Lung (tissue), 16 donors: ENCODE results near the gene TNFSF8. TPM values are rescaled to one million over a fixed set of nuclear protein-coding genes. Genes with fewer than 3 reads are reported as not detected.
A peak's percentile ranks its signal among the peaks of the same experiment; 100 is the strongest.

Experiments used
- ATAC-seq: fragments of 200-7000 bp; cut with Tn5 transposase; one replicate; pipeline ENCODE4 v1.9.1; 2020; ENCODE audit warnings: moderate number of reproducible peaks; ENCODE audit not compliant: insufficient read depth, low FRiP score
- DNase-seq, 3 donors: peaks; one replicate each; pipeline ENCODE4 v3.0.0-alpha.2; 2013 to 2017
- H3K27ac ChIP-seq, 2 donors: one replicate each; pipeline ENCODE4 v1.5.1; 2013; ENCODE audit warnings: mild to moderate bottlenecking in 2 of 2, moderate library complexity in 2 of 2, control low read depth in 1 of 2, inconsistent platforms in 1 of 2, low read depth in 1 of 2, low read length in 1 of 2
- H3K27me3 ChIP-seq, 3 donors: one replicate each; pipeline ENCODE4 v1.5.1; 2013; ENCODE audit warnings: low read length in 2 of 3; ENCODE audit not compliant: control insufficient read depth in 3 of 3, insufficient read depth in 3 of 3
- H3K36me3 ChIP-seq, 4 donors: one replicate each; pipeline ENCODE4 v1.5.1; 2013; ENCODE audit warnings: low read length in 4 of 4, mild to moderate bottlenecking in 1 of 4, moderate library complexity in 1 of 4; ENCODE audit not compliant: control insufficient read depth in 4 of 4, insufficient read depth in 4 of 4
- H3K4me1 ChIP-seq, 5 donors: one replicate each; pipeline ENCODE4 v1.5.1; 2013; ENCODE audit warnings: low read length in 5 of 5, mild to moderate bottlenecking in 2 of 5, moderate library complexity in 1 of 5; ENCODE audit not compliant: control insufficient read depth in 5 of 5, insufficient read depth in 5 of 5
- H3K4me3 ChIP-seq: one replicate; pipeline ENCODE4 v1.5.1; 2013; ENCODE audit warnings: mild to moderate bottlenecking, control low read depth, moderate library complexity
- H3K9ac ChIP-seq, 2 donors: one replicate each; pipeline ENCODE4 v1.5.1; 2013; ENCODE audit warnings: low read length in 2 of 2, control low read depth in 1 of 2; ENCODE audit not compliant: insufficient read depth in 1 of 2
- H3K9me3 ChIP-seq, 4 donors: one replicate each; pipeline ENCODE4 v1.5.1; 2013; ENCODE audit warnings: low read length in 3 of 4, mild to moderate bottlenecking in 1 of 4, moderate library complexity in 1 of 4; ENCODE audit not compliant: control insufficient read depth in 4 of 4, insufficient read depth in 3 of 4
- CTCF ChIP-seq: IDR thresholded peaks from 2 replicates; pipeline ENCODE4 v1.5.1; 2012; ENCODE audit warnings: mild to moderate bottlenecking; ENCODE audit errors: control extremely low read depth, extremely low read depth
- WGBS, 2 donors: extraction: QIAGEN DNeasy Blood & Tissue Kit; methylation state at CpG; one replicate each; pipeline ENCODE4 v1.1.7; 2013; 5-methylcytosine and 5-hydroxymethylcytosine counted together
- long read RNA-seq, 5 donors: transcript quantifications; one replicate each; lab custom pipeline, GENCODE V29; 2026
- polyA plus RNA-seq, 2 donors: library from polyadenylated mRNA; stranded (reverse); fragments of 200-250 nt; gene quantifications; one replicate each; pipeline ENCODE4 v1.2.1, GENCODE V29; 2013
- total RNA-seq, 2 donors: library from RNA; depleted of rRNA in 1 of 2; stranded (reverse); fragments of >200 nt in 1 of 2; gene quantifications; one replicate each; pipeline ENCODE4 v1.2.1, GENCODE V29; 2014 to 2021
- donor health status: control.
- donor health status: control.
- donor health status: Bipolar disorder and iron deficiency.
- donor health status: healthy.
- donor health status: DM: yes; HTN: yes; CAD: no.

The TNFSF8 gene
- total RNA-seq = 1 to 10 TPM; 1.9 to 8.7 TPM
- 1 to 10 TPM in 1 of 2 donors, under 1 TPM in 1; 0.61 to 7.7 TPM for polyA plus RNA-seq
- long read RNA-seq, donor 1, transcript TNFSF8-201 (4 exons, 1,906 nt) = major isoform, 5 of 6 reads
- long read RNA-seq, donor 1, partial matches to known transcripts = 0 of 6 reads
- long read RNA-seq, donor 1, other reads (novel, unspliced or antisense) = 0 of 6 reads
- long read RNA-seq, donor 2, partial matches to known transcripts = 0 of 1 reads
- long read RNA-seq, donor 2, other reads (novel, unspliced or antisense) = 0 of 1 reads
- long read RNA-seq, donor 3, partial matches to known transcripts = 0 of 1 reads
- long read RNA-seq, donor 3, other reads (novel, unspliced or antisense) = 0 of 1 reads
- long read RNA-seq, donor 4, partial matches to known transcripts = 0 of 2 reads
- long read RNA-seq, donor 4, other reads (novel, unspliced or antisense) = 0 of 2 reads
- long read RNA-seq, donor 5 = 0 reads

GRCh38 chr9:114930056-114930812 is at the start of gene TNFSF8:
TNFSF8 (minus strand) TSS chr9:114930591; CDS start chr9:114930303, 288 bp downstream.
- H3K27ac ChIP-seq = peak within 1 kb of the TSS in 1 of 2 donors; percentile 47
- ATAC-seq = peak; percentile 58
- no peak within 1 kb of the TSS for H3K9ac ChIP-seq
- no peaks in the 10 kb centered on the region for H3K9me3 ChIP-seq
- 25 to 59% methylated on average over 24 of the region's 24 CpGs for WGBS, 2 donors
- no peak within 1 kb of the TSS for H3K4me3 ChIP-seq
- TF ChIP-seq CTCF = no peak
- no peaks in the 10 kb centered on the region for H3K27me3 ChIP-seq
- H3K4me1 ChIP-seq = peaks cover 0 to 34% (median 11%) of the 10 kb centered on the region in 5 donors
- peak in 2 of 3 donors; percentile 46 to 52 for DNase-seq
- no peaks in the 10 kb centered on the region for H3K36me3 ChIP-seq

- no peak for ATAC-seq
- no peak for TF ChIP-seq CTCF
- Histone ChIP-seq H3K9ac (no peak overlapping the region), H3K27me3 (no peaks in the 10 kb centered on the region), H3K27ac (no peak overlapping the region), H3K36me3 (no peaks in the 10 kb centered on the region), H3K4me3 (no peak overlapping the region), H3K9me3 (no peaks in the 10 kb centered on the region), H3K4me1 (peaks cover 0 to 10% (median 0%) of the 10 kb centered on the region in 5 donors)
- 57 to 77% methylated on average over 2 of the region's 2 CpGs for WGBS, 2 donors
- no peak for DNase-seq
Observed at GRCh38 chr9:114973216-114973615, 42.8 kb upstream of the TNFSF8 start.

GRCh38 chr9:114972510-114973136 is 42.2 kb upstream of the TNFSF8 start:
- no peaks in the 10 kb centered on the region for H3K27me3 ChIP-seq
- no peak overlapping the region for H3K27ac ChIP-seq
- no peak for DNase-seq
- H3K9me3 ChIP-seq = no peaks in the 10 kb centered on the region
- H3K36me3 ChIP-seq = no peaks in the 10 kb centered on the region
- peaks cover 0 to 13% (median 0%) of the 10 kb centered on the region in 5 donors for H3K4me1 ChIP-seq
- no peak for TF ChIP-seq CTCF
- H3K4me3 ChIP-seq = no peak overlapping the region
- WGBS, 2 donors = 78 to 90% methylated on average over 3 of the region's 3 CpGs
- ATAC-seq = no peak
- H3K9ac ChIP-seq = no peak overlapping the region
